Fibroblast of mammary gland (primary cell): ENCODE data around the gene B4GALT3.

Experiments
- DNase-seq: peaks from one replicate; pipeline ENCODE4 v3.0.0-alpha.2; 2010; ENCODE audit warnings: low read depth
- H3K4me3 ChIP-seq: 2 replicates; pipeline ENCODE4 v1.5.1; 2011; ENCODE audit warnings: low read depth, mild to moderate bottlenecking, low read length, moderate library complexity; ENCODE audit not compliant: control insufficient read depth
- TF ChIP-seq, protein P1 (sequence below): conservative IDR thresholded peaks from 2 replicates; pipeline ENCODE4 v1.5.1; 2011; ENCODE audit warnings: low read depth, low read length, inconsistent platforms; ENCODE audit not compliant: control insufficient read depth, insufficient read depth

B4GALT3 gene

DNA sequence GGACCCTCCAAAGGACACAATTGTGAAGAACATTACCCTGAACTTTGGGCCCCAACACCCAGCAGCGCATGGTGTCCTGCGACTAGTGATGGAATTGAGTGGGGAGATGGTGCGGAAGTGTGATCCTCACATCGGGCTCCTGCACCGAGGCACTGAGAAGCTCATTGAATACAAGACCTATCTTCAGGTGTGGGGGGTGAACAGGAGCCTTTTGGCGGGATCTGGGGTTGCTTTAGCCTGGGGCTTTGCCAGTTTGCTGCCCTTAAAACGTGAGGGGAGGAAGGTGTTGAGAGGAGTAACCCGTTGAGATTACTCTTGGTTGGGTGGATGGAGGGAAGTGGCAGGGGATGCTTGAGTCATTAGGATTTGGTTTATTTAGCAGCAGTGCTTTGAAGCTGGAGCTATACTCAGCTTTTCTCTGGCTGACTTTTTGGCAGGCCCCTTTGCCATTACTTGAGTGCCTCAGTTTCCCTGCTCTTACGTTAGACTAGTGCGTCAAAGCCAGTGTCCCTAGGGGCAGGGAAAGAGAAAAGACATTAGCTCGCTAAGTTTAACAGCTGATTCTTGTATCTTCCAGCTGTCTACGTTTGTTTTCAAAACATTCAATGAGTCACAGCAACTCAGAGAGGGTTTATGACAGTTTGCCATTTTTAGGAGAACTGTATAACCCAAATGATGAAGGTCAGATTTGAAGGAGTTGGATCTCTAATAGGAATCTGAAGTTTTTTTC is 29.3 kb upstream of the B4GALT3 start:
- TF ChIP-seq, protein P1, sequence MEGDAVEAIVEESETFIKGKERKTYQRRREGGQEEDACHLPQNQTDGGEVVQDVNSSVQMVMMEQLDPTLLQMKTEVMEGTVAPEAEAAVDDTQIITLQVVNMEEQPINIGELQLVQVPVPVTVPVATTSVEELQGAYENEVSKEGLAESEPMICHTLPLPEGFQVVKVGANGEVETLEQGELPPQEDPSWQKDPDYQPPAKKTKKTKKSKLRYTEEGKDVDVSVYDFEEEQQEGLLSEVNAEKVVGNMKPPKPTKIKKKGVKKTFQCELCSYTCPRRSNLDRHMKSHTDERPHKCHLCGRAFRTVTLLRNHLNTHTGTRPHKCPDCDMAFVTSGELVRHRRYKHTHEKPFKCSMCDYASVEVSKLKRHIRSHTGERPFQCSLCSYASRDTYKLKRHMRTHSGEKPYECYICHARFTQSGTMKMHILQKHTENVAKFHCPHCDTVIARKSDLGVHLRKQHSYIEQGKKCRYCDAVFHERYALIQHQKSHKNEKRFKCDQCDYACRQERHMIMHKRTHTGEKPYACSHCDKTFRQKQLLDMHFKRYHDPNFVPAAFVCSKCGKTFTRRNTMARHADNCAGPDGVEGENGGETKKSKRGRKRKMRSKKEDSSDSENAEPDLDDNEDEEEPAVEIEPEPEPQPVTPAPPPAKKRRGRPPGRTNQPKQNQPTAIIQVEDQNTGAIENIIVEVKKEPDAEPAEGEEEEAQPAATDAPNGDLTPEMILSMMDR = no peak
- peak; percentile 83 for DNase-seq

DNA sequence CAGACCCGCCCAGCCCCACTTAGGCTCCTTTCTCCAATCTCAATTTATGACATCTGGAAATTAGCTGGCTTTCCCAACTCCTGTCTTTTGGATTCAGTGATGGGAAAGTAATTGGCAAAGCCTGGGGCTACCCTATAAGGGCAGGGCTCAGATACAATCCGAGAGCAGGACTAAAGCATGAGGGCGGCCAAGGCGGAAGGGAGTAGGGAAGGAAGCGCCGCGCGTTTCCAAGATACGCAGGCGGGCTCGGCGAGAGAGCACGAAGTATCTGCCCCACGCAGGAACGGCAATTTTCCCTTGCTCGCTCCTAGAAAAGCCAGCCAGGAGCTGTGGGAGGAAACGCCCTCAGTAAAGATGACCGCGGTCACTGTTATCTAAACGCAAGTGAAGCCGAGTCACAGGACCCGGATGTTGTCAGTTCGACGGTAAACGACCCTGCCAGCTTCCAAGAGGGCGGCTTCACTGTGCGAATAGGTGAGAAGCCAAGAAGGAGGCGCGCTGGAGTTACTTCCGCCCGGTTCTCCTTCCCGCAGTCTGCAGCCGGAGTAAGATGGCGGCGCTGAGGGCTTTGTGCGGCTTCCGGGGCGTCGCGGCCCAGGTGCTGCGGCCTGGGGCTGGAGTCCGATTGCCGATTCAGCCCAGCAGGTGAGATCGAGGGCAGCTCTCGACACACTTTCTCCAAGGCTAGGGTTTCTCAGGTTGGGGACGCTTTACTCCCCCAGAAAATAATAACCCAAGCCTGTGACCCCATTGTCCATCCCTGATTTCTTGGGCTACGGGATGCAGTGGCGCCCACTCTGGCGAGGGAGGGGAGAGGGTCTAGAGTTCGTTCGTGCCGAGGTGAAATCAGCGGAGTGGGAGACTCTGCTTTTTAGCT is 24.8 kb upstream of the B4GALT3 start, which contains the start of gene NDUFS2:
NDUFS2 (plus strand) TSS at position 532 of the 877 bp plus-strand sequence; CDS start at position 551, 19 bp downstream.
- peak within 1 kb of the TSS; percentile 98 for H3K4me3 ChIP-seq
- TF ChIP-seq, protein P1 = peak; percentile 8
- DNase-seq = peak; percentile 99

More for the DNA sequence above, 29.3 kb upstream of the B4GALT3 start:
- no peak overlapping the region for H3K4me3 ChIP-seq

DNA sequence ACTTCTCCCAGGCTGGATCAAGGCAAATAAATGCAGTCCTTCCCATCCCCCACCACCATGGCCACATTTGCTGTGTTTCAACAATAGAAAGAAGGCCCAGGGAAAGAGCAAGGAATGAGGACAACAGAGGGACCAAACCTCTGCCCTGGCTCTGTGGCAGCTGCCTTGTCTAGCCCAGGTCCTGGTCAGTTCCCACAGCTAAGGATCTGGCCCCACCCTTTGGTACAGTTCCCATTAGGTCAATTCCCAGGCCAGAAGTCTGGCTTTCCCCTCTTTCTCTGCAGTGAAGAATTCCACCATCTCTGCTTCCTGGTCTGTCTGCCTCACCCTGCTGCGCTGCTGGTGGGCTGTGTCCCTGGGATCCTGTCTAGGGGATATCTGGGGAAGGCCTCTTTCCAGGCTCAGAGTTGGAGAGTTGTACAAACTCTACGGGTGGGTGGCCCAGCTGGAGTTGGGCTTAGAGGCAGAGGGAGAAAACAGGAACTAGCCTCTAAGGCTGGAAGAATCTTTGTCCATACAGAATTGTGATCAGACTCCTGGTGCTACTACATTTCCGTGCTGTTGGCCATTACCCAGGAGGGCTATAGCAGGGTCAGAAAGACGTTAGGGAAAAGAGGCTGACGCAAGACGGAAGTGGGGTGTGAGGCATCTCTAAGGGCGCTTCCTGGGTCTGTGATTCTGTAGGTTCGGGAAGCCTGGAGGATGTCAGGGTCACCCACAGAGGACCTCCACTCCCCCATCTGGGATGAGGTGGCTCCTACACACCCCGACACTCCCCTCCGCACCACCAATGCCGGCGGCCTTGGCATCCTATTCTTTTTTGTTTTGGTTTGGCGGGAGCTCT is 23.9 kb upstream of the B4GALT3 start:
- H3K4me3 ChIP-seq = peak overlapping the region; percentile 98
- TF ChIP-seq, protein P1 = no peak
- peak; percentile 97 for DNase-seq

DNA sequence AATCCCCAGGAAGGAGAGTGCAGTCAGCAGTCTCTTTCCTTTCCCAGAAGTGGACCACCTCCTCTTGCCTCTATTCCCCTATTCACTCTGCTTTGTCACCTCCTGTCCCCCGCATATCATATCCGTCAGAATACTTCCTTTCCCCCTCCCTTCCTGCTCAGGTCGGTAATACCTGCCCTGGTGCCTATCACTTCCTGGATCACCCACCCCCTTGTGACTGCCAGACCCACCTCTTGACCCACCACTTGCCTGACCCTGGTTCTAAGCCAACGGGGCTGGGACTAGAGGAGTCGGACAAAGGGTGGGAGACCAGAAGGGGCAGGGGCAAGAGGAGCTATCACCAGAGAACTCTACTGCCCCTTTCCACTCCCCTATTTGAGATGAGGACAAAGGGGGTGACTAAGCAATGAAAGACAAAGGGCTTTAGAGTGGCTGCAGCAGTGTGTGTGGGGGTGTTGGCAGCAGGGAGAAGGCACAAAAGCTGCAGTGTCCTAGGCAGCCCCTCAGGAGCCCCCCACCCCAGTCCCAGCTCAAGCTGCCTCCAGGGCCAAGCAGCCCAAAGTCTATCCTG is 23.2 kb upstream of the B4GALT3 start:
- TF ChIP-seq, protein P1 = no peak
- peak; percentile 34 for DNase-seq
- H3K4me3 ChIP-seq = no peak overlapping the region

GRCh38 chr1:161199506-161200139 is 22.3 kb upstream of the B4GALT3 start:
- peak overlapping the region; percentile 14 for H3K4me3 ChIP-seq
- no peak for DNase-seq
- TF ChIP-seq, protein P1 = no peak
